Anterior cingulate cortex (tissue), 58 donors: Measurements from ENCODE around the gene BST1.
A peak's percentile ranks its signal among the peaks of the same experiment; 100 is the strongest.

Source experiments
- DNase-seq, 58 donors: peaks; one replicate each; lab custom pipeline; 2025; lab: John Stamatoyannopoulos, UW

Gene BST1

GRCh38 chr4:15774020-15774420 is 71.2 kb downstream of the BST1 start:
- DNase-seq = no peak

GRCh38 chr4:15776871-15777648 is 74.2 kb downstream of the BST1 start:
- no peak for DNase-seq

DNA sequence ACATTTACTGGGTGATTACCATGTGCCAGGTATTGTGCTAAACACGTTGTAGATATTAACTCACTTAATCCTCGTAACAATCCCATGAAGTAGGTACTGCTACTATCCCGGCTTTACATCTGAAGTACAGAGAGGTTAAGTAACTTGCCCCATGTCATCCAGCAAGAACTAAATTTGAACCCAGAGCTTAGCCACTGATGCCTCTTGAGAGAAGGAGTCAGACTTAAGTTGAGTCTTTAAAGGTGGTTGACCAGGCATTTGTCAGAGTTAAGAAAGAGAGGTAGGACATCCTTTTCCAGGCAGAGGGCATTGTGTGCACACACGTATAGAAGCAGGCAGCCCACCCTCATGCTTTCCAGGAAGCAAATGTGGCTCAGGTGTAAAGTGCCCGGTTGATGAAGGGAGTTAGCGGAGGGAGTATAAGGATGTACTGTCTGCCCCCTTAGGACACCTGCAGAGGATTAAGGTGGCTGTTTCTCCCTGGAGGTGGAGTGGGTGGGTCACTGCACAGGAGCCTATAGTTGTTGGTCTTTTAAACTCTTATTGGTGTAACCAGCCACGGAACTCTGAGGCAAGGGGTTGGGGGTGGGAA is 74.9 kb downstream of the BST1 start:
- DNase-seq = no peak

DNA sequence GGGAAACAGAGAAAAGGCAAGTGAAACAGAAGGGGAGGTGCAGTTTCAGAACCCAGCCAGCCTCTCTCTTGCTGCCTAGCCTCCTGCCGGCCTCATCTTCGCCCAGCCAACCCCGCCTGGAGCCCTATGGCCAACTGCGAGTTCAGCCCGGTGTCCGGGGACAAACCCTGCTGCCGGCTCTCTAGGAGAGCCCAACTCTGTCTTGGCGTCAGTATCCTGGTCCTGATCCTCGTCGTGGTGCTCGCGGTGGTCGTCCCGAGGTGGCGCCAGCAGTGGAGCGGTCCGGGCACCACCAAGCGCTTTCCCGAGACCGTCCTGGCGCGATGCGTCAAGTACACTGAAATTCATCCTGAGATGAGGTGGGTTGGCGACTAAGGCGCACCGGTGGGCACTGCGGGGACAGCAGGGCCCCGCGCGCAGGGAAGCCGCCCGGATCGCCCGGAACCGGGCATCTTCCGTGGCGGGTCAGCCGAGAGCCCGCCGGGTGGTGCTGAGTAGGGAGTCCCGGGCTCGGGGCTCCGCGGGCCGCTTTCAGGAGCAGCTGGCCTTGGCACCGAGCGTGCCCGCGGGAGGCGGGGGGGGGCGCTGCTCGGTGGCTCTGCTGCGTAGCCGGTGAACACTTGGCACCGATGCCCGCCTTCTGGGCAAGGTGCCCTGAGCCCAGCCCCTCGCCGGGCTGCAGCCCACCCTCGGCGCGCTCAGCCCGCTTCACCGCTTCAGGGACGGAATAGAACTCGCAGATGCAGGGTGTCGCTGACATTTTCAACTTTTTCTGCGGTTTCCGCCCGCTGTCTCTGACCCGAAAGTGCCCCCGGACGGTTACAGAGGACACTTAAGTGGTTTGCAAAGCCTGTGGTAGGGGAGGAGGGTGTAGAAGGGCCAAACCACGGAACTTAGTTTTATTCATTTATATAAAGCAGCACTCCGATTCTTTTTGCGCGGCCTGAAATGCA is 75.7 kb downstream of the BST1 start, which contains the start of gene CD38:
CD38 (plus strand) TSS at position 40 of the 953 bp plus-strand sequence; CDS start at position 127, 87 bp downstream.
- peak in 46 of 58 donors; percentile 6 to 64 (median 38) for DNase-seq

DNA sequence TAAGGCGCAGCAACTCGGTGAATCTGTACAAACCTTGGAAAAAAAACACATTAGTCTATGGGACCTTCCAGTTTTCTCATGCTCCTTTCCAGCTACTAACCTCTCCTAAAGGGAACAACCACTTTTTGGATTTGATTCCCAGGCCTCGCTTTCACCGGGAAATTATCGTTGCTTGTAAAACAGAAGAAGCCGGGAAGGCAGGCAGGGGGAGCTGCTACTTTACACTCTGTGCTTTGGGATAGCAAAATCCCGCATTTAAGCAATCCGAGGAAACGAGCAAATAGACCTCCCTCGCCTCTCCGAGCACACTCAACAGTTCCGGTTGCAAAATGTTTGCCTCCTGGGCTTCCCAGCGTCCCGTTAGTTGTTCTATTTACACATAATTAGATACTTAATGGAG is 76.4 kb downstream of the BST1 start:
- peak in 40 of 58 donors; percentile 3 to 72 (median 22) for DNase-seq

GRCh38 chr4:15779809-15780208 is 76.9 kb downstream of the BST1 start:
- no peak for DNase-seq

- no peak for DNase-seq
Observed at GRCh38 chr4:15781427-15782095, 78.7 kb downstream of the BST1 start.
